Activated CD4-positive, CD25-positive, alpha-beta regulatory T cell treated with anti-CD3 and anti-CD28 coated beads, Interleukin-2, amount 50 U/mL, for 16 hours (primary cell): Measurements from ENCODE around the gene TEPSIN.

ENCODE experiments used
- DNase-seq: peaks from one replicate; pipeline ENCODE4 v3.0.0-alpha.2; 2020; ENCODE audit warnings: low read depth, low spot score

TEPSIN gene

GRCh38 chr17:81184555-81184954 is 54.3 kb downstream of the TEPSIN start:
- no peak for DNase-seq

- DNase-seq, result no peak
These were observed 55.0 kb downstream of the TEPSIN start for GRCh38 chr17:81183807-81184206.

GRCh38 chr17:81183316-81183715 is 55.5 kb downstream of the TEPSIN start:
- no peak for DNase-seq

- DNase-seq, result no peak
These were observed 56.3 kb downstream of the TEPSIN start for GRCh38 chr17:81182596-81182995.

GRCh38 chr17:81181811-81182185 is 57.1 kb downstream of the TEPSIN start:
- DNase-seq, result no peak

GRCh38 chr17:81180836-81181810 is 57.7 kb downstream of the TEPSIN start:
- DNase-seq, result no peak

GRCh38 chr17:81179861-81180260 is 59.0 kb downstream of the TEPSIN start:
- DNase-seq, result no peak

- DNase-seq, result no peak
These were observed 59.6 kb downstream of the TEPSIN start for GRCh38 chr17:81179220-81179619.
